Activated CD8-positive, alpha-beta T cell treated with anti-CD3 and anti-CD28 coated beads for 36 hours (primary cell): Measurements from ENCODE around the gene LGALS12. TPM values are rescaled to one million over a fixed set of nuclear protein-coding genes. Genes with fewer than 3 reads are reported as not detected.
"Not testable (repeated sequence)": the region's sequence is repeated elsewhere in the genome, so short reads cannot be mapped to it uniquely, and the experiment has no call there.

Source experiments
- ATAC-seq: fragments of 200-7000 bp; cut with Tn5 transposase; one replicate; pipeline ENCODE4 v1.10.0; 2021; ENCODE audit warnings: mild to moderate bottlenecking, moderate library complexity
- CTCF ChIA-PET: fragments of 350-600 bp; sonication (Branson Sonifier 250); formaldehyde crosslinking; loops from one replicate; lab custom pipeline; 2021; ENCODE audit warnings: antibody characterized with exemption; lab: Charles Lee
- POLR2A ChIA-PET: fragments of 350-600 bp; sonication (Branson Sonifier 250); formaldehyde crosslinking; loops from one replicate; lab custom pipeline; 2021; ENCODE audit warnings: antibody characterized with exemption; lab: Charles Lee
- DNase-seq: peaks from one replicate; pipeline ENCODE4 v3.0.0-alpha.2; 2020
- H3K27ac Mint-ChIP-seq: one replicate; pipeline ENCODE4 v1.8.0; 2021; ENCODE audit warnings: mild to moderate bottlenecking, mixed read lengths
- H3K27me3 Mint-ChIP-seq: one replicate; pipeline ENCODE4 v1.8.0; 2021; ENCODE audit warnings: mixed read lengths
- H3K36me3 Mint-ChIP-seq: one replicate; pipeline ENCODE4 v1.8.0; 2021; ENCODE audit warnings: low read depth, mixed read lengths
- H3K4me1 Mint-ChIP-seq: one replicate; pipeline ENCODE4 v1.8.0; 2021; ENCODE audit warnings: low read depth, mixed read lengths
- H3K4me3 Mint-ChIP-seq: one replicate; pipeline ENCODE4 v1.8.0; 2021; ENCODE audit warnings: mild to moderate bottlenecking, moderate library complexity, mixed read lengths
- H3K9me3 Mint-ChIP-seq: one replicate; pipeline ENCODE4 v1.8.0; 2021; ENCODE audit warnings: mixed read lengths
- intact Hi-C: fragments of 100-400 bp; cut with micrococcal nuclease; formaldehyde crosslinking; loops from one replicate; pipeline ENCODE4 v1.10.0; 2022
- total RNA-seq, 2 experiments: library from RNA; stranded (reverse); gene quantifications; one replicate each; pipeline ENCODE4 v1.2.3, GENCODE V29; 2021
- TF ChIP-seq, protein P1 (sequence below): fragments of 200-600 bp; IDR thresholded peaks from one replicate; pipeline ENCODE4 v1.8.0; 2022; ENCODE audit warnings: antibody characterized with exemption, mild to moderate bottlenecking

Gene LGALS12
- total RNA-seq, 2 experiments from 2014 or later: not detected

DNA sequence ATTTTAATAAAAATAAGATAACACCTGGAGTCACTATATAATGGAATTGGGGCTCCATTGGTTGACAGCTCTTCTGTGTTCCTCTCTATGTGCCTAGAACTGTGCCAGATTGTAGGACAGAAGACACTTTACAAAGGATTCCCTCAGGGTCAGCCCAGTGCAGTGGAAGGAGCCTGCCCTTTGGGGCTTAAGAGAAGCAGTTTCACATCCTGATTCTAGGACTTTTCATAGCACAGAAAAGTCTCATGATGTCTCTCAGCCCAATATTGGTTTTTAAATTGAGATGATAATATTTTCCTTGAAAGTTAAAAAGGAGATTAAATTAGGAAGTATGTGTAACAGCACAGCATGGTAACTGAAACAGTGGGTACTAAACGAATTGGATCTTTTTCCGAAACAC lies 37.8 kb downstream of the LGALS12 start:
- H3K27ac Mint-ChIP-seq: no peak overlapping the region
- intact Hi-C loops: no loop called here
- POLR2A ChIA-PET: interaction anchor here (2.8 kb wide), 1 partner anchor 7 kb away, joined by 13 read pairs; no protein-coding TSS in a partner anchor
- CTCF ChIA-PET: interaction anchor here (1.4 to 2.7 kb wide), 2 partner anchors 10 to 64 kb away, joined by 4 to 12 read pairs; no protein-coding TSS in a partner anchor
- no peaks in the 10 kb centered on the region for H3K9me3 Mint-ChIP-seq
- DNase-seq (no peak), ATAC-seq (no peak)
- H3K27me3 Mint-ChIP-seq: no peaks in the 10 kb centered on the region
- TF ChIP-seq, protein P1, sequence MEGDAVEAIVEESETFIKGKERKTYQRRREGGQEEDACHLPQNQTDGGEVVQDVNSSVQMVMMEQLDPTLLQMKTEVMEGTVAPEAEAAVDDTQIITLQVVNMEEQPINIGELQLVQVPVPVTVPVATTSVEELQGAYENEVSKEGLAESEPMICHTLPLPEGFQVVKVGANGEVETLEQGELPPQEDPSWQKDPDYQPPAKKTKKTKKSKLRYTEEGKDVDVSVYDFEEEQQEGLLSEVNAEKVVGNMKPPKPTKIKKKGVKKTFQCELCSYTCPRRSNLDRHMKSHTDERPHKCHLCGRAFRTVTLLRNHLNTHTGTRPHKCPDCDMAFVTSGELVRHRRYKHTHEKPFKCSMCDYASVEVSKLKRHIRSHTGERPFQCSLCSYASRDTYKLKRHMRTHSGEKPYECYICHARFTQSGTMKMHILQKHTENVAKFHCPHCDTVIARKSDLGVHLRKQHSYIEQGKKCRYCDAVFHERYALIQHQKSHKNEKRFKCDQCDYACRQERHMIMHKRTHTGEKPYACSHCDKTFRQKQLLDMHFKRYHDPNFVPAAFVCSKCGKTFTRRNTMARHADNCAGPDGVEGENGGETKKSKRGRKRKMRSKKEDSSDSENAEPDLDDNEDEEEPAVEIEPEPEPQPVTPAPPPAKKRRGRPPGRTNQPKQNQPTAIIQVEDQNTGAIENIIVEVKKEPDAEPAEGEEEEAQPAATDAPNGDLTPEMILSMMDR: no peak
- H3K4me1 Mint-ChIP-seq: peaks cover 26% of the 10 kb centered on the region
- H3K4me3 Mint-ChIP-seq: no peak overlapping the region
- no peaks in the 10 kb centered on the region for H3K36me3 Mint-ChIP-seq

DNA sequence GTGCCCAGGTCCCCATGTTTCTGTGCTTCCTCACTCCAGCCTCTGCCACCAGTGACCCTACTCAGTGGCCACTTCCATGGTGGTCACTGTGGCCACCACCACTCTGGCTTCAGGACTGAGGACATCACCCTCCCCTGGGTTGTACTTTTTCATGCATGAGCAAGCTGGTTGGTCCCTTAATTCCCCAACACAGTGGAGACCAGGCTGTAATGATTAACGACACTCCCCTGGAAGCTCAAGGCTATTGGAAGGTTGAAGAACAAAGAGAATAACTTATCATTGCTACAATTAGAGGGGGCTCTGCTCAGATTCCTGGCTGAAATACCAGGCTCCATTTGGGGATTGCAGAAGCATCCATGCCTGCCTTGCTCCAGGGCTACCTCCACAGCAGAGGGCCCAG lies 41.2 kb downstream of the LGALS12 start:
- CTCF ChIA-PET: interaction anchor here (2.8 kb wide), 1 partner anchor 11 kb away, joined by 7 read pairs; the partner anchor contains the start of gene PLAAT4

DNA sequence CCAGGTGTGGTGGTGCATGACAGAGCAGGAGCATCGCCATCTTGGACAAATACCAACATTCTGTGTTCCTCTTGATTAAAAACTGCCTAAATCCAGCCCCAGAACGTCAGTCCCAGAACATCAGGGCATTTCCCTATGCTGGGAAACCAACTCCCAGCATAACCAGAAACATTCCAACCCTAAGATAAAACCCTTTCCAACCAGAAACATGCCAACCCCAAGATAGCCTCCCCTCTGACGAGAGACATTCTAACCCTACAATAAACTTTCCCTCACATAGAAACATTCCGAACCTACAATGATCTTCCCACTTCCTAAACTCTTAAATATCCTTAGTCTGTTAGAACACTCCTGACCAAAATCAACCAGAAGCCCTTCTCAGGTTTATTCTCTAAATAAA lies 42.3 kb downstream of the LGALS12 start:
- DNase-seq (no peak), ATAC-seq (no peak)
- H3K9me3 Mint-ChIP-seq: no peaks in the 10 kb centered on the region
- H3K27me3 Mint-ChIP-seq: no peaks in the 10 kb centered on the region
- intact Hi-C loops: no loop called here
- POLR2A ChIA-PET: interaction anchor here (6.7 kb wide), 1 partner anchor 12 kb away, joined by 107 read pairs; the partner anchor contains the start of gene PLAAT4
- CTCF ChIA-PET: no interaction called here
- no peak overlapping the region for H3K27ac Mint-ChIP-seq
- TF ChIP-seq, protein P1: no peak
- peaks cover 3% of the 10 kb centered on the region for H3K36me3 Mint-ChIP-seq
- peaks cover 31% of the 10 kb centered on the region for H3K4me1 Mint-ChIP-seq
- no peak overlapping the region for H3K4me3 Mint-ChIP-seq

More for the DNA sequence above, 41.2 kb downstream of the LGALS12 start:
- H3K4me3 Mint-ChIP-seq: no peak overlapping the region
- POLR2A ChIA-PET: interaction anchor here (1.3 to 3.7 kb wide), 2 partner anchors 10 to 14 kb away, joined by 3 to 17 read pairs; partner anchors contain the start of gene PLAAT4
- TF ChIP-seq, protein P1: no peak
- intact Hi-C loops: no loop called here
- peak overlapping the region; percentile 11 for H3K27ac Mint-ChIP-seq
- peaks cover 29% of the 10 kb centered on the region for H3K4me1 Mint-ChIP-seq
- ATAC-seq (no peak), DNase-seq (no peak)
- no peaks in the 10 kb centered on the region for H3K27me3 Mint-ChIP-seq
- no peaks in the 10 kb centered on the region for H3K9me3 Mint-ChIP-seq
- H3K36me3 Mint-ChIP-seq: peaks cover 3% of the 10 kb centered on the region

DNA sequence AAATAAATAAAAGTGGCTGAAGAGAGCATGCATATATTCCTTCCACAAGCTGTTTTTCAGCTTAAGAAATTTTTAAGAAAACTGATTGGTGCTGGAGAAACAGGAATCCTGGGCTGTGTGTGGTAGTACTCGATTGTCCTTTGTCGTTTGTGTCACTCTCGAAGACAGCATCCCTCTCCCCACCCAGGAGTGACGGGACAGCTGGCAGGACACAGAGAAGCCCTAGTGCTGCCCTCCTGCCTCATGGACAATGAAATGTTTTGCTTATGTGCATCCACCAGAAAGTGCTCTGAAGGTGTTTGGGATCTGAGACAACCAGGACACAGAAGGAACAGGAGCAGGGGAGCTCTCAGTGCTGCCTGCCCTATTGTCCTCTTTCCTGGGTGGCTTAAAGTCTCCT lies 43.5 kb downstream of the LGALS12 start:
- H3K4me1 Mint-ChIP-seq: peaks cover 36% of the 10 kb centered on the region
- no peaks in the 10 kb centered on the region for H3K27me3 Mint-ChIP-seq
- ChIA-PET POLR2A (interaction anchor here (1.1 to 6.7 kb wide), 4 partner anchors 7 to 18 kb away, joined by 3 to 107 read pairs (median 8); partner anchors contain the start of gene PLAAT4), CTCF (interaction anchor here (1.3 kb wide), 1 partner anchor 12 kb away, joined by 4 read pairs; no protein-coding TSS in a partner anchor)
- H3K9me3 Mint-ChIP-seq: no peaks in the 10 kb centered on the region
- DNase-seq (no peak), ATAC-seq (no peak)
- peak overlapping the region; percentile 63 for H3K27ac Mint-ChIP-seq
- intact Hi-C loops: no loop called here
- H3K4me3 Mint-ChIP-seq: no peak overlapping the region
- H3K36me3 Mint-ChIP-seq: peaks cover 3% of the 10 kb centered on the region
- TF ChIP-seq, protein P1: no peak

DNA sequence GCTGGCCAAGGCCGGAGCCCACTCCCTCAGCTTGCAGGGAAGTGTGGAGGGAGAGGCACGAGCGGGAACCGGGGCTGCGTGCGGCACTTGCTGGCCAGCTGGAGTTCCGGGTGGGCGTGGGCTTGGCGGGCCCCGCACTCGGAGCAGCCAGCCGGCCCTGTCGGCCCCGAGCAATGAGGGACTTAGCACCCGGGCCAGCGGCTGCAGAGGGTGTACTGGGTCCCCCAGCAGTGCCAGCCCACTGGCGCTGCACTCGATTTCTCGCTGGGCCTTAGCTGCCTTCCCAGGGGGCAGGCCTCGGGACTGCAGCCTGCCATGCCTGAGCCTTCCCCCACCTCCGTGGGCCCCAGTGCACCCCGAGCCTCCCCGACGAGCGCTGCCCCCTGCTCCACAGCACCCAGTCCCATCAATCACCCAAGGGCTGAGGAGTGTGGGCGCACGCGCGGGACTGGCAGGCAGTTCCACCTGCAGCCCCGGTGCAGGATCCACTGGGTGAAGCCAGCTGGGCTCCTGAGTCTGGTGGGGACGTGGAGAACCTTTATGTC lies 44.3 kb downstream of the LGALS12 start:
- CTCF ChIA-PET: interaction anchor here (1.3 to 4.5 kb wide), 2 partner anchors 13 to 15 kb away, joined by 4 to 25 read pairs; partner anchors contain the start of gene PLAAT2
- H3K9me3 Mint-ChIP-seq, H3K27ac Mint-ChIP-seq, DNase-seq, intact Hi-C loops, ATAC-seq, H3K27me3 Mint-ChIP-seq, H3K4me3 Mint-ChIP-seq, H3K36me3 Mint-ChIP-seq: not testable (repeated sequence)
- peaks cover 42% of the 10 kb centered on the region for H3K4me1 Mint-ChIP-seq
- POLR2A ChIA-PET: interaction anchor here (2.1 to 6.7 kb wide), 3 partner anchors 8 to 14 kb away, joined by 13 to 107 read pairs (median 13); partner anchors contain the start of genes PLAAT2 and PLAAT4
